ENCODE results near the gene DTX3L.
A peak's percentile ranks its signal among the peaks of the same experiment; 100 is the strongest.

Gene DTX3L

DNA sequence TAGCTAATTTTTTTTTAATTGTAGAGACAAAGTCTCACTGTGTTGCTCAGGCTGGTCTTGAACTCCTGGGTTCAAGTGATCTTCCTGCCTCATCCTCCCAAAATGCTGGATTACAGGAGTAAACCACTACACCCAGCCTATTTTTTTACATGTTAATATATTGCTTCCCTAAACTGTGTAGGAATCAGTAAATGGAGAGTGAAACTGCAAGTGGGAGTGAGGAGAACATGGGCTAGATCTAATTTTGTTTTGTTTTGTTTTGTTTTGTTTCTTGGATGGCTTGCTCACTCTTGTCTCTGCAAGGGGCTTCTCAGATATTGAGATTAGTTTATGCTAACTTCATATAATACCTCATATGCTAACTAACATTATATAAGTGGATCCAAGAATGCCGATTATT is 44.8 kb downstream of the DTX3L start:
- no peak for DNase-seq

DNA sequence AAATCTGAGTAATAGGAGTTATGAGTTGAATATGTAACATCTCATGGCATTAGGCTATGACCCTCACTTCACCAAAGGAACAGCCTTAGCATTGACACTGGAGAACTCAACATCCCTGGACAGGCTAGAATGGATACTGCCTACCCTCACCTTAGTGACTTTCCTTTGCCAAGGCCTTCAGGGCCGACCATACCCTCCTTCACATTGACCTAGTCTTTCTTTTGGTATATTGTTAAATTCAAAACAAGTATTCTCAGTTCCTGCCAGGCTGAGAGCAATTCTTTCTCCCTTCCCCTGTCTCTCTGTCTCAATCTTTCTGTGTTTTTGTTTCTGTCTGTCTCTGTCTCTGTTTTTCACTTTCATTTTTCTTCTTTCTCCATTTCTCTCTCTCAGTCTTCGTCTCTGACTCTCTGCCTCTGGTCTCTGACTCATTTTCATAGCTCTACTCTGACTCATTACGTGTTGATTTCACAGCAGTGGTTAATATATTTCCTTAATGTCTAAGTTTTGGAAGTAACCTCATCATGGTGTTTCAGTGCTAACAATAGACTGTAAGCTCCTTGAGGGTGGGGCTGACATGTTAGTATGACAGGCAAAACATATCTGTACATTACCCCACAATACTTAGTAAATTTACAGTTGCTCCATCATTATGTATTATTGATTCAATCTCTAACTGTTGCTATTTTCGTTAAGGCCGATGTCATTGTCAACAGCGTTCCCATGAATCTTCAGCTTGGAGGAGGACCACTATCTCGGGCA is 45.8 kb downstream of the DTX3L start:
- peak; percentile 91 for DNase-seq

DNA sequence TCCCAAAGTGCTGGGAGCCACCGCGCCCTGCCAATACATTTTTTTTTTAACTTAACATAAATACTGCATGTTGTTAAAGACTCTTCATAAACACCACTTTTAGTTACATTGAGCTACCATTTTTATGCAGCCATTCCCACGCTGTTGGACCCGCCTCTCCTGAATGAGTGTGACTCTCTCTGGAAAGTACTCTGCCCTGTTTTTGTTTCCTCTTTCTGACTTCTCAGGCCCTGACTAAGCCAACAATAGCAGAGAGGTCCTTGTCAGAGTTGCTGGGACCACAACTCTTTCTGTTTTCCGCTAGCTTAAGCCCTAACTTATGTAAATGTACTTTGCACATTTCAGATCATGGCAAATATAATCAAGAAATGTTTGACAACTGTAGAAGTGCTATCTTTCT is 48.6 kb downstream of the DTX3L start:
- DNase-seq: no peak

DNA sequence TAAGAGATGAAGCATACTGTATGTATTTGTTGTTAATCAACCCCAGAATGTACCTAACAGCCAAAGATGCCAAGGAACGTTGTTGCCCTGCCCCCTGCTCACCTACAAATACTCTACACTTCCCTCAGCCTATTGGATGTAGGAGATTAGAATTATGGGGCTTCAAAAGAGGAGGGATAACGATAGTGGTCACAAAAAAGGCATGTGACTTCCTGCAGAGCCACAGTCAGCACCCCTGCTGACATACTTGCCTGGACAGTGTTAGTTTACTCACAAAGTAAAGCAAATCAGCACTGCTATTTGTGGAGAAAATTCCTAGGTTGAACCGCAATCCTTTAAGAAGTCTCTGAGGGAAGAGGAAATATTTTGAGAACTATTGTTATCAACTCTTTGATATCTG is 51.2 kb downstream of the DTX3L start:
- no peak for DNase-seq

DNA sequence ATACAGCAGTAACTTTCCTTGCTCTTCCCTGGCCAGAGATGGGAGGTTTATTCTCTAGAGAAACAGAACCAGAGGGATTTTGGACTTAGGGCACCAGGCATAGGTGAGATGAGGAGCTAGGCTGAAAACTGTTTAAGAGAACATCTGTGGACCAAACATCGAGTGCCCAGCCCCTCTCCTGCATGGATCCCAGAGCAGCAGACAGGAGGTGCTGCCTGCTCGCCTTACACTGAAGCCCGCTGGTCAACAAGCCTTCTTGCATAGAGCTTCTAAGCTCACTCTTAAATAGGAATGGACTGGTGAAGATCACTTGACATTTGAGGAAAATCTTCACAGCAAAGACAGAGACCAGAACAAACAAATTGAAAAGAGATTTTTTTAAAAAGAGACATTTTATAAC is 54.5 kb downstream of the DTX3L start:
- no peak for DNase-seq

DNA sequence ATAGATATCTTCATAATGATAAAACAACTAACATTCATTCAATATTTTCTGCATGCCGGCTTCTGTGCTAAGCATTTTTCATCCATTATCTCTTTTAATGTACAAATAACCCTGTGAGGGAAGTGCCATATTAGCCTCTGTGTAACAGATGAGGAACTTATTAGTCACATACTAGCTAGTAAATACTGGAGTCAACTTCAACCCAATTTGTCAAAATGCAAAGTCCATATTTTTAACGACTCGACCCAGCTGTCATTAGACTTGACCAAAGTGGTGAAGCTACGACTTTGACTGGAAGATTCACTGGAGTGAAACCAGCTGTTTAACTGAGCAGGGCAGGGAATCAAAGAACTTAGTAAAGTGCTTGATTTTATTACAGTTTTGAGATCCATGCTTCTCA is 54.9 kb downstream of the DTX3L start:
- DNase-seq: no peak

DNA sequence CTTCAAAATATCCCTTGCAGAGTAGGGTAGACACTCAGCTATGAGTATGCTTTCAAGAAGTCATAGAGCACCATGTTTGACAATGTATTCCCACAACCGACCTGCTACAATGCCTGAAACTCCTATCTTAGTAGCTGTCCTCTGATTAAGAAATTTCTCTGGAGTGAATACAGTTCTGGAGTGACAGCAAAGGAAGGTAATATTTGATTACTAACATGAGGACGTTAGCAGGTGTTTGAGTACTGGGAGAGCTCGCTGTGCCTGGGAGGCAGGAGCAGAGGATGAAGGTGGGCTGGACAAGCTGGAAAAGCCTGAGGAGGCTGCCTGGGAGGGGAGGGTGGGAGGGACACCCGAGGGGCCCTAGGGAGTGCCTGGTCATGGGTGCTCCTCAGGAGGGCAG is 56.3 kb downstream of the DTX3L start:
- DNase-seq: no peak

DNA sequence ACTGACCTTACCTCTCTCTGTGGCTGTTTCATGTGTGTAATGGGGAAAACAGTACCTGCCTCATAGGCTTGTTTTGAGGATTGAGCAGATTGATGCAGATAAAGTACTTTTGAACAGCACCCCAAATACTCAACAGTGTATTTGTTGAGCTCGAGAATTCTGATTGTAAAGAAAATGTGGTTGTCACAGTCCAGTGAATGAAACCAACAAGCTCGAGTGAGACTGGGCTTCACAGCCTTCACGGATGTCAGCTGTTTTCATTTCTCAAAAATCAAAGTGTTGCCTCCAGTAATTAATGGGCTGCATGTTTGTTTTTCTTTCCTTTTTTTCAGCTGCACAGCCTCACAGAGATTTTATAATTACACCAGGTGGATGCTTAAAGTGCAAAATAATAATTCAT is 57.0 kb downstream of the DTX3L start:
- no peak for DNase-seq

DNA sequence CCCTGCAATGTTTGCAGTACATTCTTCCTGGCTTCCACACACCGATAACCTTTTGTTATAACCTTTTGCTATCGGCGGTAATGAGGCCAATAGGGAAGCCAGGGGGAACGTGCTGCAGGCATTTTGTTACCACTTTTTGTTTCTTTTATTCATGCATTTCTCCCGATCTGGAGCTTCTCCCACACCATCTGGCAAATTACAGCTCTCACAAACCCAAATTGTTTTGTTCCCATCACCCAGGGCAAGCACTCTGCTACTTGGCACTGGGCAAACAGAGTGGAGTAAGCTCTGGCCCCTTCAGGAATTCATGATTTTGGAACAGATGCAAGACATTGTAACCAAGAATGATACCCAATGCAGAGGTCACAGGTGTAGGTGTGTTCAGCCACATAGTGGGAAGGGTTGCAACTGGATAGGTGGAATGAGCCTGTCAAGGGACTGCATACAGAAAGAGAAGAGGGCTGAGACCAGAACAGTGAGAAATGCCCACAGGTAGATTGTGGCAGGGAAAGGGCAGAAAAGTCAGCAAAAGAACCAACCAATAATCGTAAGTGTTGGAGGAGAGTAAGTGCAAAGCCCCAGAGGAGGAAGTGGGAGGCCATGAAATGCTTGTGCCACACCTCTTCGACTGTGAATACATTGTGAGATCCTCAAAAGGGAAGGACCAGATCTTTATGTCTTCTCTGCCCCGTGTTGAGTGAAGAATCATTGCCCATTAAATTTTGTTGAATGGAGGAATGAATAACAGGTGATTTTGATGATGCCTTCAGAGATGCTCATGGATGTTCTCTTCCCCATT is 59.1 kb downstream of the DTX3L start:
- DNase-seq: no peak
